Psoas muscle (tissue), 8 donors: Measurements from ENCODE around the gene PPP3CA. TPM values are rescaled to one million over a fixed set of nuclear protein-coding genes. Genes with fewer than 3 reads are reported as not detected.

Source experiments
- ATAC-seq, 4 donors: fragments of 200-7000 bp; cut with Tn5 transposase; one replicate each; pipeline ENCODE4 v1.9.1; 2020; ENCODE audit warnings: moderate library complexity in 3 of 4, mild to moderate bottlenecking in 2 of 4
- DNase-seq, 2 donors: peaks; one replicate each; pipeline ENCODE4 v3.0.0-alpha.2; 2020
- H3K27ac ChIP-seq: fragments of 200-600 bp; one replicate; pipeline ENCODE4 v1.8.0; 2022
- H3K27me3 ChIP-seq, 3 donors: fragments of 200-600 bp in 1 of 3; one replicate each; pipeline versions ENCODE4 v1.6.1 to v1.8.0; 2013 to 2022; ENCODE audit warnings: low read length in 2 of 3, mild to moderate bottlenecking in 2 of 3, moderate library complexity in 1 of 3; ENCODE audit not compliant: insufficient read depth in 3 of 3
- H3K36me3 ChIP-seq, 2 donors: fragments of 200-600 bp in 1 of 2; one replicate each; pipeline versions ENCODE4 v1.6.1 to v1.8.0; 2013 to 2022; ENCODE audit warnings: low read depth in 1 of 2, mild to moderate bottlenecking in 1 of 2, moderate library complexity in 1 of 2; ENCODE audit not compliant: insufficient read depth in 1 of 2
- H3K4me1 ChIP-seq: fragments of 200-600 bp; one replicate; pipeline ENCODE4 v1.8.0; 2022
- H3K4me3 ChIP-seq: fragments of 200-600 bp; one replicate; pipeline ENCODE4 v1.8.0; 2022; ENCODE audit warnings: mild to moderate bottlenecking
- H3K9me3 ChIP-seq: fragments of 200-600 bp; one replicate; pipeline ENCODE4 v1.8.0; 2022
- WGBS, 3 donors: extraction: QIAGEN DNeasy Blood & Tissue Kit; methylation state at CpG; one replicate each; pipeline versions ENCODE4 v1.1.6 to v1.1.7; 2013; 5-methylcytosine and 5-hydroxymethylcytosine counted together
- intact Hi-C, 2 donors: fragments of 100-400 bp; cut with DNase I; formaldehyde crosslinking; loops; one replicate each; pipeline versions ENCODE4 v1.11.0 to v1.14.2; 2022
- polyA plus RNA-seq, 3 donors: library from polyadenylated mRNA; stranded (reverse); fragments of 200-250 nt; gene quantifications; one replicate each; pipeline ENCODE4 v1.2.3, GENCODE V29; 2013
- total RNA-seq, 4 donors: library from RNA; stranded (reverse); fragmentation: NEBNext Ultra II Directional in 2 of 4; extraction: Animal tissue kit (Norgen Biotek cat#: 25700) in 2 of 4; gene quantifications; one replicate each; pipeline versions ENCODE4 v1.2.1 to v1.2.4, GENCODE V29; 2021 to 2023
- TF ChIP-seq, protein P1 (sequence below): fragments of 200-600 bp; IDR thresholded peaks from one replicate; pipeline ENCODE4 v1.8.0; 2022; ENCODE audit warnings: antibody characterized with exemption
- donor health status: healthy with polysubstance abuse.
- donor health status: DM: no; HTN: no; CAD: no; lungs with moderate emphysema.
- donor health status: Bipolar disorder and iron deficiency.
- donor health status: healthy.
- donor health status: DM: yes; HTN: yes; CAD: no.
- donor health status: DM: no; HTN: no; CAD: no.
- donor health status: DM: no; HTN: no; CAD: no.
- donor health status: DM: yes; HTN: yes; CAD: no.

PPP3CA gene
- total and polyA plus RNA-seq, 7 donors: 10.4 to 65.9 (median 32.6) TPM

DNA sequence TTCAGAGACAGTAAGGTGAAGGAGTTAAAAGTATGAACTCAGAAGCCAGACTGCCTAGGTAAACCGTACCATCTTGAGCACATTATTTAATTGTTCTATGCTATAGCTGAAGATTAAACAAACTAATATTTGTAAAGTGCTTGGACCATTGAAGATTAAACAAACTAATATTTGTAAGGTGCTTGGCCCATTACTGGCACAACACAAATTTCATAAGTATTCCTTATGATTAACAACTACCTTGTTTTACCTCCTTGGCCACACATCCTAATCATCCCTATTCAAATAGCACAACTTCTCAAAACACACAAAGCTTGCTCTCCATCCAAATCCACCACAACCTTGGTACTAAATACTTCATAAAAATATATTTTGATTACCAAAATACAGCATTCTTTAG is 137.0 kb downstream of the PPP3CA start:
- H3K9me3 ChIP-seq: no peaks in the 10 kb centered on the region
- WGBS, 3 donors: 96 to 100% (median 98%) methylated on average over 1 of the region's 1 CpG
- no peak overlapping the region for H3K4me3 ChIP-seq
- intact Hi-C loops: no loop called here
- no peaks in the 10 kb centered on the region for H3K36me3 ChIP-seq
- H3K27ac ChIP-seq: no peak overlapping the region
- no peaks in the 10 kb centered on the region for H3K4me1 ChIP-seq
- ATAC-seq (no peak), DNase-seq (no peak)
- H3K27me3 ChIP-seq: no peaks in the 10 kb centered on the region
- TF ChIP-seq, protein P1, sequence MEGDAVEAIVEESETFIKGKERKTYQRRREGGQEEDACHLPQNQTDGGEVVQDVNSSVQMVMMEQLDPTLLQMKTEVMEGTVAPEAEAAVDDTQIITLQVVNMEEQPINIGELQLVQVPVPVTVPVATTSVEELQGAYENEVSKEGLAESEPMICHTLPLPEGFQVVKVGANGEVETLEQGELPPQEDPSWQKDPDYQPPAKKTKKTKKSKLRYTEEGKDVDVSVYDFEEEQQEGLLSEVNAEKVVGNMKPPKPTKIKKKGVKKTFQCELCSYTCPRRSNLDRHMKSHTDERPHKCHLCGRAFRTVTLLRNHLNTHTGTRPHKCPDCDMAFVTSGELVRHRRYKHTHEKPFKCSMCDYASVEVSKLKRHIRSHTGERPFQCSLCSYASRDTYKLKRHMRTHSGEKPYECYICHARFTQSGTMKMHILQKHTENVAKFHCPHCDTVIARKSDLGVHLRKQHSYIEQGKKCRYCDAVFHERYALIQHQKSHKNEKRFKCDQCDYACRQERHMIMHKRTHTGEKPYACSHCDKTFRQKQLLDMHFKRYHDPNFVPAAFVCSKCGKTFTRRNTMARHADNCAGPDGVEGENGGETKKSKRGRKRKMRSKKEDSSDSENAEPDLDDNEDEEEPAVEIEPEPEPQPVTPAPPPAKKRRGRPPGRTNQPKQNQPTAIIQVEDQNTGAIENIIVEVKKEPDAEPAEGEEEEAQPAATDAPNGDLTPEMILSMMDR: no peak

DNA sequence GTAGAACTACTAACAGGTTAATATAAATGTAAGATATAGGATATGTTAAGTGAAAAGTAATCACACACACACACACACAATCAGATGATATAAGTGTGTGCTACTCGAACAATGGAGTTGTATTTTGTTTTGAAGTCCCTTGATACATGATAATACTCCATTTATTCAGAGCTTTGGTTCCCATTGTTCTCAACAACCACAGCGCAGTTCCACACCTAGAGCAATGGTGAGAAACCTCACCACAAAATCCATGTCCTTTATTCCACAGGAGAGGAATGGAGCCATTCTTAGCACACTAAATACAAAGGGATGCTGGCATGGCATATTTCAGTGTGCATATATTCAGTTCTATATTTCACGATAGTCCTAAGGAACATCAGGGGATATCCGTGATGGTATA is 139.2 kb downstream of the PPP3CA start:
- DNase-seq (no peak), ATAC-seq (no peak)
- no peaks in the 10 kb centered on the region for H3K9me3 ChIP-seq
- no peaks in the 10 kb centered on the region for H3K36me3 ChIP-seq
- no peaks in the 10 kb centered on the region for H3K27me3 ChIP-seq
- no peaks in the 10 kb centered on the region for H3K4me1 ChIP-seq
- intact Hi-C loops: no loop called here
- no peak overlapping the region for H3K27ac ChIP-seq
- WGBS, 3 donors: 69 to 94% (median 84%) methylated on average over 4 of the region's 4 CpGs
- H3K4me3 ChIP-seq: no peak overlapping the region
- TF ChIP-seq, protein P1: no peak

DNA sequence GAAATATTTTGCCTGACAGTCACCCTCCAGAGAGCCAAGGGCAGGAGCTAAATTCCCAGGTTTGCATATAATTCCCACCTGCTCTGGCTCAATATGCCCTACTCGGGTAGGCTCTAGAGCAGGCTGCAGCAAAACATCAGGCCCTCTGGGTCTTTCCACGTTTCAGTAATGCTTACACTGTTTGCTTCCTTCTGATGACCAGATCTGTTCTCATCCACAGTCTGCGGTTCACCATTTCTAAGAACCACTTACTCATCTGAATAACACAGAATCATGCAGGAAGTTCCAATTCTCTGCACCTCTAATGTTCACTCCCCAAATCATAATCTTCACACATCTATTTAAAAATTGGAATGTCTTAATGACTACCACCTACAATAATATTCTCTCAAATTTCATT is 141.4 kb downstream of the PPP3CA start:
- WGBS, 3 donors: 62 to 79% (median 66%) methylated on average over 3 of the region's 3 CpGs
- H3K36me3 ChIP-seq: no peaks in the 10 kb centered on the region
- intact Hi-C loops: no loop called here
- no peaks in the 10 kb centered on the region for H3K27me3 ChIP-seq
- peaks cover 12% of the 10 kb centered on the region for H3K4me1 ChIP-seq
- no peaks in the 10 kb centered on the region for H3K9me3 ChIP-seq
- no peak overlapping the region for H3K27ac ChIP-seq
- TF ChIP-seq, protein P1: no peak
- no peak overlapping the region for H3K4me3 ChIP-seq
- no peak for DNase-seq
- ATAC-seq: no peak

DNA sequence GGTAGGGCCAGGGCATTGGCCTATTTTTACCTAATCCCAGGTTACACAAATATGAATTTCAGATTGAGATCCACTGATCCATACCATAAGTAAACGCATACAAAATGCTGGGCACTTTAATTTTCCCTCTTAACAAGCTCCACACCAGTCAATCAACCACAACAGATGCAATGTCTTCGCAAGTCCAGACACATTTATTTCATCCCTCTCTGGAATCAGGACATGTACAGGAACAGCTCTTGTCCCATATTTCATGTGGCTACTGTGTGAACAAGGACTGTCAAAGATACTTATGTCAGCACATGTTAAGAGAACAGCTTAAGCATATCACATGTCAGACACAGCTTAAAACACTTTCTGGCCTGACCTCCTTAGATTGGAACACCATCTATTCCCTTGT is 145.9 kb downstream of the PPP3CA start:
- Histone ChIP-seq H3K27ac (peak overlapping the region; percentile 75), H3K36me3 (no peaks in the 10 kb centered on the region), H3K4me3 (no peak overlapping the region), H3K27me3 (no peaks in the 10 kb centered on the region), H3K9me3 (no peaks in the 10 kb centered on the region), H3K4me1 (peaks cover 52% of the 10 kb centered on the region)
- WGBS, 3 donors: 16 to 27% (median 19%) methylated on average over 2 of the region's 2 CpGs
- DNase-seq (no peak), ATAC-seq (peak; percentile 71 to 89 (median 80))
- TF ChIP-seq, protein P1: no peak
- intact Hi-C loops: no loop called here

DNA sequence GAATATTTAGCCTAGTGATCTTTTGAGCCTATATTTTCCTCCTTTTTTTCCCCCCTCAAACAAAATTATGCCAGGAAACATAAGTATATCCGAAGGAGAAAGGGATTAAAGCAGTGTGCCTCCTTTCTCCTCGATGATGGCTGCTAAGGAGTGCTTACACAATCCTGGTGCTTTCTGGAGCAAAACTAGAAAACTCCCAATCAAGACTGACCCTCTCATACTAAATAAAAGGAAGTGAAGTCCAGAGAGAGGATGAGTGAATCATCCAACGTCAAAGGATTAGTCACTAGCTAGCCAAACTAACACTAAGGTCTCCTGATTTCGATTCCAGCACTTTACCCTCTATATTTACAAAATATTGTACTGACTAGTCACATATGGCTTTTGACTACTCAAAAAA is 146.8 kb downstream of the PPP3CA start:
- H3K27ac ChIP-seq: peak overlapping the region; percentile 75
- H3K4me3 ChIP-seq: no peak overlapping the region
- H3K9me3 ChIP-seq: no peaks in the 10 kb centered on the region
- H3K27me3 ChIP-seq: no peaks in the 10 kb centered on the region
- H3K36me3 ChIP-seq: peaks cover 0 to 4% of the 10 kb centered on the region in 2 donors
- H3K4me1 ChIP-seq: peaks cover 52% of the 10 kb centered on the region
- peak; percentile 51 to 69 (median 64) for ATAC-seq
- intact Hi-C loops: no loop called here
- WGBS, 3 donors: 32 to 47% (median 40%) methylated on average over 4 of the region's 4 CpGs
- no peak for DNase-seq
- TF ChIP-seq, protein P1: no peak
